ENCODE results near the gene PPIL4. TPM values are rescaled to one million over a fixed set of nuclear protein-coding genes. Genes with fewer than 3 reads are reported as not detected.

The PPIL4 gene, protein sequence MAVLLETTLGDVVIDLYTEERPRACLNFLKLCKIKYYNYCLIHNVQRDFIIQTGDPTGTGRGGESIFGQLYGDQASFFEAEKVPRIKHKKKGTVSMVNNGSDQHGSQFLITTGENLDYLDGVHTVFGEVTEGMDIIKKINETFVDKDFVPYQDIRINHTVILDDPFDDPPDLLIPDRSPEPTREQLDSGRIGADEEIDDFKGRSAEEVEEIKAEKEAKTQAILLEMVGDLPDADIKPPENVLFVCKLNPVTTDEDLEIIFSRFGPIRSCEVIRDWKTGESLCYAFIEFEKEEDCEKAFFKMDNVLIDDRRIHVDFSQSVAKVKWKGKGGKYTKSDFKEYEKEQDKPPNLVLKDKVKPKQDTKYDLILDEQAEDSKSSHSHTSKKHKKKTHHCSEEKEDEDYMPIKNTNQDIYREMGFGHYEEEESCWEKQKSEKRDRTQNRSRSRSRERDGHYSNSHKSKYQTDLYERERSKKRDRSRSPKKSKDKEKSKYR
- 18.6 TPM for total RNA-seq
- long read RNA-seq, transcript PPIL4-201 (13 exons, 2,232 nt), result major isoform, 31 of 37 reads
- long read RNA-seq, partial matches to known transcripts, result 2 of 37 reads
- long read RNA-seq, other reads (novel, unspliced or antisense), result 4 of 37 reads

DNA sequence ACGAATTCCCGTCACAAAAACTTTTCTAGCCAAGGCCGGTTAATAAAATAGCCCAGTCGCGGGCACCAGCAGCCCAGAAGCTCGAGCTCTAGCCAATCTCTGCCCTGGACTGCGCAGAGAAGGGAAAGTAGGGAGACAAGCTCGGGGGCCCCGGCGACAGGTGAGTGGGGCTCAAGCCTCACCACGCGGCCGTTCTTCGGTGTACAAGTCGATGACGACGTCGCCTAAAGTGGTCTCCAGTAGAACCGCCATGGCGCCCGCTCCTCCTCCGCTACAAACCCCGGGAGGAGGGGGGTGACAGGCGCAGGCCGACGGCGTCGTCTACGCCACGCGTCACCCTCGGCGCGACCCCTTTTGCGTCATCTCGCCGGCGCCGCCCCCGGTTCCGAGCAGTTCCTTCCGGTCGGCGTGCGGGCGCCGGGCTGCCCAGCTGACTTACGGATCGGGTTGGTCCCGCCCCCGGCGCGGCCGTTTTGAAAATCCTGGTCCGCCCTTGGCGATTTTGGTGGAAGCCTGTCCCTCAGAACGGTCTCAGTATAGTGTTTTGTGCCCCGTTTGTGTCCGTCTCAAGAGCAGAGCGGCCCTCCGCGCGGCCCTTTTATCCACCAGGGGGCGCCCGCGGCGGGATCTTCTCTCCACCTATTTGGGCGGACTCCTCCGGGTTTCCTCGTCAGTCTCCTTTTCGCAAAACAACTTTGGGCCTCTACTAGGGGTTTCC lies at the start of gene PPIL4:
PPIL4 (minus strand) TSS at position 290 of the 718 bp plus-strand sequence; CDS start at position 252, 38 bp downstream.
- DNase-seq (ENCODE audit: low spot score), result peak; percentile 97
- intact Hi-C loops (cut with DNase I), result loop anchor here (2.0 to 10.0 kb wide), 2 partner anchors 19 to 459 kb away; no protein-coding TSS in a partner anchor

DNA sequence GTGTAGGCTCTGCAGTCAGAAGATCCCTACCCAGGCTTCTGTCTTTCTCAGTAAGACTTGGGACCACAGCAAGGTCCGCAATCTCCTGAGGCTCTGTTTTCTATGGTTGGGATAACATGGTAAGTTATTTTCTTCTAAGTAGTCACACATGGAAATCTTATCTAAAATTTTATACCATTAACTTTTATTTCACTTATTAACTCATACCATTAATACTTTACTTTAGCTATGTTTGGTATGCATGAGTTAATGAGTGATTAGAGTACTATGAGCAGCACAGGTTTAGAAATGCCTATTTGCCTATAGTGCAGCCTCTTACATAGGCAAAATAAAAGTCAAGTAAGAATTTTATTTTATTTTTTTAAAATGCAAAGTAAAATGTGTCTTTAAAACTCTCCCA lies 47.6 kb upstream of the PPIL4 start:
- intact Hi-C loops (cut with DNase I), result no loop called here
- no peak for DNase-seq (ENCODE audit: low spot score)

DNA sequence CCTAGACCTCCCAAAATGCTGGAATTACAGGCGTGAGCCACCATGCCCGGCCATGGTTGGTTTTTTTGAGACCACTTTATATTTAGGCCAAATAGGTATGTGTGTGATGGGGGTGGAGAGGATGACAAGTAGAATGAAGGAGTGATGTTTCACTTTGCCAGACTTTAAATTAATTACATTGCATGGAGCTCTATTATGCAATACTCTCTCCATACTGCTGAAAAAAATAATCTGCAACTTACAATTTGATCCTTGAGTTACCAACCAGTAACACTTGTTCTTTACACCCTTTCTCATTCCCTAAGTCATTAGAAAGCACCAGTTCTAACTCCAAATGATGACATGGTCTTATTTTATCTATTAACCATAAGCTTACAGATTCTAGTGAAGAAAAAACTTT lies 47.1 kb upstream of the PPIL4 start:
- intact Hi-C loops (cut with DNase I), result no loop called here
- no peak for DNase-seq (ENCODE audit: low spot score)

DNA sequence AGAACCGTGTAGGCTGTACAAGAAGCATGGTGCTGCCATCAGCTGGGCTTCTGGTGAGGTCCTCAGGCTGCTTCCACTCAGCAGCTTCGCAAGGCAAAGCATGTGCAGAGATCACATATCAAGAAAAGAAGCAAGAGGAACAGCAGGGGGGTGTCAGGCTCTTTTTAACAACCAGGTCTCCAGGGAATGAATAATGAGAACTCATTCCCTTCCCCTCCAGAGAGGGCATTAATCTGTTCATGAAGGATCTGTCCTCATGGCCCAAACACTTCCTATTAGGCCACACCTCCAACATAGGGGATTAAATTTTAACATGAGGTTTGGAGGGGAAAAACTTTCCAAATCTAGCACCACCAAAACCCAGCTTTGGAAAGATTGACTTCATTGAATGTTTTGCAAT lies 40.3 kb upstream of the PPIL4 start:
- intact Hi-C loops (cut with DNase I), result no loop called here
- DNase-seq (ENCODE audit: low spot score), result no peak

DNA sequence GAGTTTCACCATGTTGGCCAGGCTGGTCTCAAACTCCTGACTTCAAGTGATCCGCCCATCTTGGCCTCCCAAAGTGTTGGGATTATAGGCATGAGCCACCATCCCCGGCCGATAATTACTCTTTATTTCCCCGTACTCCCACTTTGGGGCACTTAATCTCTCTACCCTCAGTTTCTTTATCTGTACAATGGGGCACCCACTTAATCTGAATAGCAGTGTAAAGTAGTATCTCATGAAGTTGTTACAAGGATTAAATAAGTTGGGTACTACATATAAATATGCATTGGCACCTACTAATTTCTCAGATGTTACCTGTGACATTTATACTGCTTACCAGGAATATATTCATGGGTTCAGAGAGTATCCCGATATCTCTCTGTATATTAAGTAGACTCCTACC lies 35.5 kb upstream of the PPIL4 start:
- intact Hi-C loops (cut with DNase I), result no loop called here
- DNase-seq (ENCODE audit: low spot score), result no peak

DNA sequence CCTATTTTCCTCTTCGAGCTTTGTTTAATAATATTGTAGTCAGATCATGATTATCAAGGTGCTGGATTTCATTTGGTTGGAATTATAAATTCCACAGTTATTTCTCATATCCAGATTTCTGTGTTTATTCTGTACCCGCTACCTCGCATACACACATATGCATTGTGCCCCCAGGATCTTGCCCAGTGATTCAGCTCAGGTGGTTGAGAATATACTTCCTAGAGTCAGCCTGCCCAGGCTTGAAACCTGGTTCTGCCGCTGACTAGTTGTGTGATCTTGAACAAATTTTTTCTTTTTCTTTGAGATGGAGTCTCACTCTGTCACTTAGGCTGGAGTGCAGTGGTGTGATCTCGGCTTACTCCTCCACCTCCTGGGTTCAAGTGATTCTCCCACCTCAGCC lies 35.0 kb upstream of the PPIL4 start:
- intact Hi-C loops (cut with DNase I), result no loop called here
- no peak for DNase-seq (ENCODE audit: low spot score)

DNA sequence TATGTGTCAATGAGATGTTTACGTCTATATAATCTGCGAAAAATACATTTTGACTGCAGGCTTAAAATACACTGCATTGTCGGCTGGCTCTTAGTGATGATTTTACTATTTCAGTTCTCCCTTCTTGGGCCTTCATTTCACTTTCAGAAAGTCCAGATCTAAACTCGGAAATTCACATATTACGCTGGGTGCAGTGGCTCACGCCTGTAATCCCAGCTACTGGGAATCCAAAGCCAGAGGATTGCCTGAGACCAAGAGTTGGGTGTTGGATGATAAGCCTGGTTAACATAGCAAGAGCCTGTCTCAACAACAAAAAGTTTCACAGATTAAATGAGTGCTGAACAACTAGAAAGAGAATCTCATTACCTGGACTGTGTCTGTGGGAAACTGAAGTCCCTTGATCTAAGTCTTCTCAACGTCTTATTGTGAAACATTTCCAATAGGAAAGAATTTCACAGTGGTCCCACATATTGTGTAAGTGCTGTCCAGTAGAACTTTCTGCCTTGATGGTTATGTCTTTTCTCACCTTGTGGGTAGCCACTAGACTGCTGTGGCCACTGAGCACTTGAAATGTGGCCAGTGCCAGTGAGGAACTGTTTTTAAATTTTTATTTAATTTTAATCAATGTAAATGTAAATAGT lies 22.2 kb upstream of the PPIL4 start:
- intact Hi-C loops (cut with DNase I), result loop anchor here (2.0 to 5.0 kb wide), 2 partner anchors 81 to 149 kb away; partner anchors contain the start of genes KATNA1 and LATS1
- no peak for DNase-seq (ENCODE audit: low spot score)

DNA sequence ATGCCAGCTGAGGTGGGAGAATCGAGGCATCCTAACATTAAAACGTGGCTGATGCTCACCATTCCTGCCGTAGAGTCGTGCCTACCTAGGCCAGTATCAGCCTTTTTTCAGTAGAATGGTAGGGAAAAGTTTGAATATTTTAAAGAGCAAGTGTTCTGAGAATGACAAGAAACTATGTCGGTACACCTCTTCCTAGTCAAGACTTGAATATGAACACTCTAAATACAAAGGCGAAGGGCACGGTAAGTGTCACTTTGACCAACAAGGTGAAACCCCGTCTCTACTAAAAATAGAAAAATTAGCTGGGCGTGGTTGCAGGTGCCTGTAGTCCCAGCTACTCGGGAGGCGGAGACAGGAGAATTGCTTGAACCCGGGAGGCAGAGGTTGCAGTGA lies 21.3 kb upstream of the PPIL4 start:
- intact Hi-C loops (cut with DNase I), result loop anchor here (2.0 to 5.0 kb wide), 2 partner anchors 82 to 150 kb away; partner anchors contain the start of genes KATNA1 and LATS1
- DNase-seq (ENCODE audit: low spot score), result no peak

DNA sequence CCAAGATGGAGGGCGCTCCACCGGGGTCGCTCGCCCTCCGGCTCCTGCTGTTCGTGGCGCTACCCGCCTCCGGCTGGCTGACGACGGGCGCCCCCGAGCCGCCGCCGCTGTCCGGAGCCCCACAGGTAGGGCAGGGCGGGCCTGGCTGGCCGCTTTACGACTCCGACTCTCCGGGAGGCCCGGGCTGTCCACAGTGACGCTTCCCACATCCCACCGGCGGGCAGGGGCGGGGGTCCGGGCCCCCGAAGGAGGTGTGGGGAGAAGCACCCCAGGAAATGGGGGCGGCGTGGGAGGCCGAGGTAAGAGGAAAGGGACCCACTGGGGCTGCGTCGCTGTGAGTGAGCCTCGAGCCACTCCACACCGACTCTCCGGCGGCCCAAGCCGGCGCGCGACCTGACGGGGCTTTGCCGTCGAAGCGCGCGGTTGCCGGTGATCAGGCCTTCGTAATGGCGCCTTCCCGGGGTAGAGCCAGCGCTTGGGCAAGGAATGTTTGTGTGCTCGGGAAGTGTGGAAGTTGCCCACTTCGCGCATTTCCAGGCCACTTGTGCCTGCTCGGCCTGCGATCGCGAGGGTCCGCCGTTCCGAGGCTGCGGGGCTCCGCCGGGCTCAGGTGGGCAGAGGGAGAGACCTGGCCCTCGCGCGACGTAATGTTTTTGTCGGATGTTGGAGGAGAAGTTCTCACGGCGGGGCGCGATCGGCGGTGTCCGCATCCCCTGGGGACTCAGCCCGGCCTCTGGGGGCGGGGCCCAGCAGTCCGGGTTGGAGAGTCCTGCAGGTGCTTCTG lies 20.8 kb upstream of the PPIL4 start:
- DNase-seq (ENCODE audit: low spot score), result peak; percentile 79
- intact Hi-C loops (cut with DNase I), result loop anchor here (2.0 to 5.0 kb wide), 2 partner anchors 82 to 151 kb away; partner anchors contain the start of genes KATNA1 and LATS1

DNA sequence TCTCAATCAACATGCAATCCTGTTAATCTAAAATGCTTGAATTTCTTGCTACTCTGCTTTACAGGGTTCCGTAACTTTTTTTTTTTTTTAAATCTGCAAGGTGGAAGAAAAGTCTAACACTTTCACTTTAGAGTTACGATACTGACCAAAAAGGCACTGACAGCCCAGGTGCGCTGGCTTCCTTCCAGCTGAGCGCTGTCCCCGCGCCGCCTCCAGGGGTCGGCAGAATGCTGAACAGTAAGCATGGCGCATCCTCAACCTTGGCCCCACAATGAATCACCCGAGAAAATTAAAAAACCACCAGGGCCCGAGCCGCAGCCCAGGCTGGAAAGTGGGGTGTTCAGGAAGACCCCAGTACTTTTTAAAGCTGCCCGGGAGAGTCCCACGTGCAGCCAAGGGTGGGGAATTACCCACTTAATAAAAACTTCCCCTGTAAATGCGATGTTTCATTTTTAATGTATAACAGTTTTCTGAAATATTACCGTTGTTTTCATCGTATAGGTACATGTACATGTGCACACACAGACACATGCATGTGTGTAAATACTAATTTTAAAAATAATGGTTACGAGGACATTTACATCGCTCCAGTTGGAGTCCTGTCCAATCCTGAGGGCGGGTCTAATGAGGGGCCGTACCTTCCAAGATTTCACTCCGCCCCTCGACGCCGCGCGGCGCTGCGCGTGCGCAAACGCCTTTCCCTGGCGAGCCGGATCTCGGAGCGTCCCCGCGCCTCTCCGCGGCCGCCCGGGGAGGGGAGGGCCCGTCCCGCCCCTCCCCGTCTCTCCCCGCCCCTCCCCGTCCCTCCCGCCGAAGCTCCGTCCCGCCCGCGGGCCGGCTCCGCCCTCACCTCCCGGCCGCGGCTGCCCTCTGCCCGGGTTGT lies 19.9 kb upstream of the PPIL4 start, which contains the start of gene GINM1:
GINM1 (plus strand) TSS at position 849 of the 883 bp plus-strand sequence. CDS start 40 bp downstream, outside the sequence.
- peak; percentile 98 for DNase-seq (ENCODE audit: low spot score)
- intact Hi-C loops (cut with DNase I), result loop anchor here (2.0 to 5.0 kb wide), 3 partner anchors 19 to 152 kb away; partner anchors contain the start of genes KATNA1, LATS1 and PPIL4

DNA sequence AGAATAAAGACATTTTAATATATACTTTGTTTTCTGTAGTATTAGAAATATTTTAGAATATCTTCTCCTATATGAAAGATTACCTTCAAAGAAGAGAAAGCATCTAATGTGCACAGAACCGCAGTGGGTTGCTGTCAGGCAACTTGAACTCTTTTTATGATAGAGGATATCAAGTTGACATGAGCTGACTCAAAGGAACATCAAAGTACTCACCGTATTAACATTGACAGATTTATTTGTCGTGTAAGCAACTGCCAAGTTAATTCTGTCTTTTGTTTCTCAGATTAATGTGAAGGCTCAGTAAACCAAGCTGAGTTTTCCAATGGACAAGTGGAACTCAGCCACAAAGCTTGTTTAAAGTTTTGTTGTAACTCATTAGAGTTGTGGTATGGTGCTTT lies 18.1 kb upstream of the PPIL4 start:
- no peak for DNase-seq (ENCODE audit: low spot score)

DNA sequence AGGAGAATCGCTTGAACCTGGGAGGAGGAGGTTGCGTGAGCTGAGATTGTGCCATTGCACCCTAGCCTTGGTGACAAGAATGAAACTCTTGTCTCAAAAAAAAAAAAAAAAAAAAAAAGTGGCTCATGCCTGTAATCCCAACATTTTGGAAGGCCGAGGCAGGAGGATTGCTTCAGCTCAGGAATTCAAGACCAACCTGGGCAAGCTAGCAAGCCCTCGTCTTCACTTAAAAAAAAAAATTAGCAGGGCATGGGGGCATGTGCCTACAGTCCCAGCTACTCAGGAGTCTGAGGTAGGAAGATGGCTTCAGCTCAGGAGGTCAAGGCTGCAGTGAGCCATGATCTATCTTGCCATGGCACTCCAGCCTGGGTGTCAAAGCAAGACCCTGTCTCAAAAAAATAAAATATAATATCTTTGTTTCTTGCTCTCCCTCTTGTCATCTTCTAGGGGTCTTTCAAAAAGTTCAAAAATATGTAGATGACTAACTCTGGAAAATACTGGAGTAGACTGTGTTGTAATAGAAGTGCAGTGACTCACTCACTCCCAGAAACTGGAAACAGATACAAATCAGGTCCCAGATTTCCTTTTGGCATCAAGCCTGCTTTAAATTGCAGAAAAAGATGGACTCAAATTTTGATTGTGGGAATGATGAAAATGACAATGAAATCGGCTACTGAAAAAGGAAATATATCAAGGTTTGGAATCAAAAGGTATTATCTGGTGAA lies 17.5 kb upstream of the PPIL4 start:
- no peak for DNase-seq (ENCODE audit: low spot score)
- intact Hi-C loops (cut with DNase I), result no loop called here

More for the DNA sequence above, 18.1 kb upstream of the PPIL4 start:
- intact Hi-C loops (cut with DNase I), result loop anchor here (2.0 kb wide), 1 partner anchor 17 kb away; the partner anchor contains the start of gene PPIL4

DNA sequence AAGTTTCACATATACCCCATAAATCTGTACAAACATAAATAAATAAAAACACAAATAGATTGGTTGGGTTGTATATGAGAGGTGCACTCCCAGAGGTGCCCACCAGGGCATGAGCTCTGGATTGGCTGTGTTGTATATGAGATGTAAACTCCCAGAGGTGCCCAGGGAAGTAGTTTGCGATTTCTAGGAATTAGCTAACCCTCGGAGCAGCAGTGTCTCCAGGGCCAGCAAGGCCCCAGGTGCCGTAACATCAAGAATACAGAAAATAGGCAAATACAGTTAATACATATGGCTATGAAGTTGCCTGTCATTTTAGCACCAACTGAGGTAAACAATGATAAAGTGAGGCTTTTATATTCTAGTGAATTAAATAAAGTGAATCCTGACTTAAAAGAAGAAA lies 14.9 kb upstream of the PPIL4 start:
- intact Hi-C loops (cut with DNase I), result no loop called here
- no peak for DNase-seq (ENCODE audit: low spot score)

DNA sequence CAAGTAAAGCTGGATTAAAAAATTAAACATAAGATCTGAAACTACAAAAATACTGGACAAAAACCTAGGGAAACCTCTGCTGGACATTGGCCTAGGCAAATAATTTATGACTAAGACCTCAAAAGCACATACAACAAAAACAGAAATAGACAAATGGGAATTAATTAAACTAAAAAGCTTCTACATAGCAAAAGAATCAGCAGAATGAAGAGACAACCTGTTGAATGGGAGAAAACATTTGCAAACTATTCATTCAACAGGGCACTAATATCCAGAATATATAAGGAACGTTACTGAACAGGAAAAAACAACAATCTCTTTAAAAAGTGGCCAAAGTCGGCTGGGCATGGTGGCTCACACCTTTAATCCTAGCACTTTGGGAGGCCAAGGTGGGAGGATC lies 13.5 kb upstream of the PPIL4 start:
- no peak for DNase-seq (ENCODE audit: low spot score)
- intact Hi-C loops (cut with DNase I), result no loop called here

DNA sequence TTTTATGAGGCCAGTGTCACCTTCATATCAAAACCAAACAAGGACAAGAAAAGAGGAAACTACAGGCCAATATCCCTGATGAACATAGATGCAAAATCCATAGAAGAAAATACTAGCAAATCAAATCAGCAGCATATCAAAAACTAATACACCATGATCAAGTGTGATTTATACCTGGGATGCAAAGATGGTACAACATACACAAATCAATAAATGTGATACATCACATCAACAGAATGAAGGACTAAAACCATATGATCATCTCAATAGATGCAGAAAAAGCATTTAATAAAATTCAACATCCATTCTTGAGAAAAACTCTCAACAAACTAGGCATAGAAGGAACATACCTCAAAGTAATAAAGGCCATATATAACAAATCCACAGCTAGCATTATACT lies 12.2 kb upstream of the PPIL4 start:
- no peak for DNase-seq (ENCODE audit: low spot score)
- intact Hi-C loops (cut with DNase I), result no loop called here

DNA sequence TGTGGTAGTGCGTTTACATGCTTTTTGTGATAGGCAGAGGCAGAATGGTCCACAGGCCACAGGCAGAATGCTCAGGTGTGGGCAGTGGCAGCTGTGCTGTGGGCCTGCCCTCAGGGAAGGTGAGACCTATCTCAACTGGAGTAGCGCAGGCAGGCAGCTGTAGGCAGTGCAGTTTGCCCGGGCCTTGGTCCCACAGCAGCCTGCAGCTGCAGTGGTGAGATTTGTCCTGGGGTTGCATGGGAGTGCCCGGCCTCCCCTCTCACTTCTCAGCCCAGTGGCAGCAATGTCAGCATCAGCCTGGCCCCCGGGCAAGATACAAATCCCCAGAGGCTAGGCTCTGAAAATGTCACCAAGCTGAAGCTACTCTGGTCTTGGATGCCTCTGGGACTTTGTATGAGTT lies 6.1 kb upstream of the PPIL4 start:
- intact Hi-C loops (cut with DNase I), result no loop called here
- no peak for DNase-seq (ENCODE audit: low spot score)

DNA sequence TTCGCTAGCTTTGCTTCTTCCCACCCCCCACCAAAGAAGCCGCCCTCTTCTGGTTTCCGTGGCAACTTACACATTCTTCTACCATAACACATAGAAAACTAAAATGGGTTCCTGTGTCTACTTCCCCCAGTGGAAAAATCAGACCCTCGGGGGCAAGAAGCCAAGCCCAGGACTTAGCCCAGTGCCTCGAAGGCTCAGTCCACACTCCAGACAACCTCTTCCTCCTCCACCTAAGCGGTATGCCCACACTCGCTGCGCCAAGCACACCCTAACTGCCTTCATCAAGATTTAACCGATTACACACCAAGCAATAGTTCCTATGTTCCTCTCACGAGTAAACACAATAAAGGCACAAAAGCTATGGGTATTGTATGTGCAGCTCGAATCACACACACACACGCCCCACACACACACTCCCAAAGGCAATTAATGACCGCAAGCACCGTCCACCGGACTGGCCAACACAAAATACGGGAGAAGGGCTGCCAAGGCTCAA lies 537 bp downstream of the PPIL4 start:
- DNase-seq (ENCODE audit: low spot score), result no peak
- intact Hi-C loops (cut with DNase I), result loop anchor here (10.0 kb wide), 1 partner anchor 459 kb away; no protein-coding TSS in a partner anchor
